ENCODE results near the gene C14orf132.

The C14orf132 gene

GRCh38 chr14:96040828-96041371, 1.7 kb downstream of the C14orf132 start:
- FAIRE-seq, result no peak

GRCh38 chr14:96042248-96042930, 3.2 kb downstream of the C14orf132 start:
- FAIRE-seq, result no peak

- no peak for FAIRE-seq
Measured at GRCh38 chr14:96046630-96047029, 7.5 kb downstream of the C14orf132 start.

GRCh38 chr14:96047101-96047500, 7.9 kb downstream of the C14orf132 start:
- FAIRE-seq, result no peak

GRCh38 chr14:96049932-96050331, 10.8 kb downstream of the C14orf132 start:
- peak; percentile 90 for FAIRE-seq

- FAIRE-seq, result no peak
Measured at GRCh38 chr14:96050482-96050881, 11.3 kb downstream of the C14orf132 start.

GRCh38 chr14:96051231-96051630, 12.1 kb downstream of the C14orf132 start:
- FAIRE-seq, result no peak

- FAIRE-seq, result no peak
Measured at GRCh38 chr14:96051642-96052540, 12.7 kb downstream of the C14orf132 start.

- no peak for FAIRE-seq
Measured at GRCh38 chr14:96052541-96053247, 13.5 kb downstream of the C14orf132 start.

GRCh38 chr14:96053248-96053599, 14.1 kb downstream of the C14orf132 start:
- no peak for FAIRE-seq

GRCh38 chr14:96053600-96054381, 14.6 kb downstream of the C14orf132 start:
- peak; percentile 92 for FAIRE-seq

- no peak for FAIRE-seq
Measured at GRCh38 chr14:96054661-96055060, 15.5 kb downstream of the C14orf132 start.

GRCh38 chr14:96055065-96055752, 16.0 kb downstream of the C14orf132 start:
- FAIRE-seq, result no peak

- no peak for FAIRE-seq
Measured at GRCh38 chr14:96055753-96056508, 16.8 kb downstream of the C14orf132 start.

- no peak for FAIRE-seq
Measured at GRCh38 chr14:96056509-96057422, 17.6 kb downstream of the C14orf132 start.

GRCh38 chr14:96057738-96058137, 18.6 kb downstream of the C14orf132 start:
- FAIRE-seq, result no peak

GRCh38 chr14:96058576-96059200, 19.5 kb downstream of the C14orf132 start:
- no peak for FAIRE-seq

GRCh38 chr14:96059519-96060135, 20.5 kb downstream of the C14orf132 start:
- FAIRE-seq, result no peak

Measured in islet of Langerhans (tissue), 1 donor.